NCI-H2081 treated with DMSO at 0.1 percent for 48 hours (cell line): ENCODE measurements around the gene CD6.
A peak's percentile ranks its signal among the peaks of the same experiment; 100 is the strongest.

Experiments used
- DNase-seq: peaks from one replicate; lab custom pipeline; 2025; lab: John Stamatoyannopoulos, UW

Gene CD6

DNA sequence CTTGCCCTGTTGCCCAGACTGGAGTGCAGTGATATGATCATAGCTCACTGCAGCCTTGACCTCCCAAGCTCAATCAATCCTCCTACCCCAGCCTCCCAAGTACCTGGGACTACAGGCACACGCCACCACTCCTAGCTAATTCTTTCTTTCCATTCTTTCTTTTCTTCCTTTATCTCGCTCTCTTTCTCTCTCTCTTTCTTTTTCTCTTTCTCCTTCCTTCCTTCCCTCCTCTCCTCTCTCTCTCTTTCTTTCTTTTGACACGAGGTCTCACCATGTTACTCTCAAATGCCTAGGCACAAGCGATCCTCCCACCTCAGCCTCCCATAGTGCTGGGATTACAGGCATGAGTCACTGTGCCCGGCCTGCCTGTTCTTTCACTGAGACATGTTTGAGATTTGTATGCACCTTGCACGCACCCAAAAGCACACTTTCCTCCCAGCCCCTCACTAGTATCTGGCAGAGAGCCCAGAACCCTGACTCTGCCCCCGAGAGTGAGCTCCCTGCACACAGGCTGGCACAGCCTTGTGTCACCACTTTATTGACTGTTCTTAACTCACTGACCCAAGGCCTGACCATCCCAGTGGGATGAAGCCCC, 56.8 kb downstream of the CD6 start:
- no peak for DNase-seq

DNA sequence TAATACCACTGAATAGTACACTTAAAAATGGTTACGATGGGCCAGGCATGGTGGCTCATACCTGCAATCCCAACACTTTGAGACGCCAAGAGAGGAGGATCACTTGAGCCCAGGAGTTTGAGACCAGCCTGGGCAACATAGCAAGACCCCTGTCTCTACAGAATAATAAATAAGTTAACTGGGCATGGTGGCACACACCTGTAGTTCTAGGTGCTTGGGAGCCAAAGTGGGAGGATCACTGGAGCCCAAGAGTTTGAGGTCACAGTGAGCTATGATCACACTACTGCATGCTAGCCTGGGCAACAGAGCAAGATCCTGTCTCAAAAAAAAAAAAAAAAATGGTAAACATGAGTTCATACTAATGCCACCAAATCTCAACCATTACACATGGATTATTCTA, 61.3 kb downstream of the CD6 start:
- no peak for DNase-seq

DNA sequence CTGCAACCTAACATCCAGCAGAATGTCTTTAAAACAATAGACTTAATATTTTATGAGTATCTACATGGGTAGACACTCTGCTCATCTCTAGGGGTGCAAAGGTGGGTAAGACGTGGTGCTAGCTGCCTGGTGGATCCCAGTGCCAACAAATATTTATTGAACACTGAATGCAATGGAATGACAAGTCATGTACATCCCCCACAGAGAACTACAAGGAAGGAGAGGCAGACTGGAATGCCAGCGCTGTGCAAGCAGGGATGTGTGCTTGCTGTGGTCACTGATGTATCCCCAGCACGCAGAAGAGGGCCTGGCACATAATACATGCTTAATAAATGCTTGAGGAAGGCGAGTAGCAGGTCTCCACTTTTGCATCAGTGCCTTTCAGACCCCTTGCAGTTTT, 61.9 kb downstream of the CD6 start:
- DNase-seq: no peak

DNA sequence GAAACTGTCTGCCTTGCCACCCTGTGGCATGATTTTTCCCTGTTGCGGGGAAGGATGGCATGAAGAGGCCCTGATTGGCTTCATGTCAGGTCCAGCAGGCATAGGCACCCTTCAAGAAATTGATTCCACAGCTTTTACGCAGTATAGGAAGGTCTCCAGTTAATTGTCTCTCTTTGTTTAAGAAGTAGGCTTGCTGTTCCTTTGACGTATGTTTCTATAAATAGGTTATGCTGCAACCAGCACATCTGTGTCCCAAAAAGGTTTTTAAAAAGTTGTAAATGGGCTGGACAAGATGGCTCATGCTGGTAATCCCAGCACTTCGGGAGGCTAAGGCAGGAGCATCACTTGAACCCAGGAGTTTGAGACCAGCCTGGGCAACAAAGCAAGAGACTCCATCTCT, 62.6 kb downstream of the CD6 start:
- DNase-seq: no peak

DNA sequence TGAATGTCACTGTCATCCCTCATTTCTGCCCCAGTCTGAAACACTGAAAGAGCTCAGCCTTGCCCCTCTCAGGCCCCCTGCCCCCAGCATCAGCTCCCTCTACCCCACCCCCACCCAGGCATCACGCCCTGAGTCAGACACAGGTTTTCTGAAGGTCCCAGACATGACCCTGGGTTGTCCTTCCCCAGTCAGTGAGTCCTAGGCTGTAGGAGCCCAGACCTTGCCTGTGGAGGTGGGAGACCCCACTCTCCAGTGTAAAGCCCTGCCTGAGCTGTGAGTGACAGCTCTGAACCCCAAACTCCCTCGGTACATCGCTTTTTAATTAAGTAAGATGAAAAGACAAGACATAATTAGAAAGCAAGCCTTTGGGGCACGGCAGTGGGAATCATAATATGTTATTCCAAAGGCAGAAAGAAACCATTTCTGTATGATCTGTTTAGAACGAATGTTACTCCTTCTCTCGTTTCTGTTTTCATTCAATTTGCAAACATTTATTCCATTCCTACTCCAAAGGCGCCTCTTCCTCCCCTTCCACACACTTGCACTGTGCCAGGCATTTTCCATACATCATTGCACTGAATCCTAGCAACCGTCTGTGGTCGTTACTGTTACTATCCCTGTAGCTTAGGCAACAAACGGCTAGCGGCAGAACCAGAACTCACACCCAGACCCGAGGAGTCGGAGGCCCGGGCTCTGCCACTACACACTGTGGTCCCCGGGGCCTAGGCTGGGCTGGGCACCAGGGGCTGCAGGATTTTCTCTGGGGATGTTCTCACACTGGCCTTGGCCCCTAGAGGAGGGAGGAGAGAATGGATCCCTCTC, 63.4 kb downstream of the CD6 start:
- DNase-seq: no peak

DNA sequence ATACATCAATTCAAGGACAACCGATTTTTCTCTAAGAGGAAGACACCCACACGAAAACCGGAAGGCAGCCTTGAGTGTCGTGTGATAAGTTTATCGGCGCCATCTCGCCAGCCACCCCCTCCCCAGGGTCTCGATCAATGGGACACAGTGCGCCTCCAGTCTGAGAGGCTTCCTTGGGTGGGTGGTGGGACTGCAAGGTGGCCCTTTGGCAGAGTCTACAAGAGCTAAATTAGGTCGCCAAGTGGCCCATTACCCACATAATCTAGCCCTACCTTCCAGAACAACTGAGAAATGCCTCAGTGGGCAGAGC, 64.0 kb downstream of the CD6 start:
- no peak for DNase-seq

DNA sequence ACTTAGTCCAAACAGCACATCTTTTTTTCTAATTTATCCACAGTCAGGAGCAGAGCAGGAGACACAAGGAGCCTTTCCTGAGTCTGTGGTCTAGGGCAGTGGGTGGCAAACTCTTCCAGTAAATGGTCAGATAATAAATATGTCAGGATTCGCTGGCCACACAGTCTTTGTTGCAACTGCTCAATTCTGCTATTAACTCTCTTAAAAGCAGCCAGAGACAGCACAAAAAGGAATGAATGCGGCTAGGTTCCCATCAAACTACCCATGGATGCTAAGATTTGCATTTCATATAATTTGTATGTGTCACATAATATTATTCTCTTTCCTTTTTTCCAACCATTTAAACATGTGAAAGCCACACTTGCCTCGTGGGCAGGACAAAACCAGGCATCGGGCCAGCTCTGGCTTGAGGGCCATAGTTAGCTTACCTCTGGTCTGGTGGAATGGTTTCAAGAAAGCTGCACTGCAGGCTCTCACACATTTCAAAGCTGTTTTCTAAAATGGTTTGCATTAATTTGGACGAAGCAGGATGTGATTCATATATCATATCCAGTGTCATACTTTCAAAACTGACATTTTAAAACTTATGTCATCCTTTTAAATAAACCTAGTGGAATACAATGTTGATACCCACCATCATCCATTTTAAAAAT, 66.1 kb downstream of the CD6 start:
- no peak for DNase-seq

DNA sequence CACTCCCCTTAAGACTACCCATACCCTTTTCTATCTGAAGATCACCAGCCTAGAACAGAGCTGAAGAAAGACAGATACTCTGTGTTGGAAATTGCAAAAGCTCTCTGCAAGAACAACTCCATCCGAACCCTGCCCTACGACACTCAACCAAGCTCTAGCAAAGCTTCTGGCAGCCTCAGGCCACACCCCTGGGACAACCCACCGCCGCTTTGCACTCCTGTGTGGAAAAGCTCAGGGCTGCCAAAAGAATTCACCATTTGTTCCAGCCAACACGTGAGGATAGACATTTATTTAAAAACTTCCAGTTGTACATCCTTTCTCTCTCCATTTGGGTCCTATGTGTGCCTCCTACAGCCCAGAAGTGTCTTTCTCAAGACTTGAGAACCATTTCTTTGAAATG, 68.4 kb downstream of the CD6 start:
- no peak for DNase-seq

DNA sequence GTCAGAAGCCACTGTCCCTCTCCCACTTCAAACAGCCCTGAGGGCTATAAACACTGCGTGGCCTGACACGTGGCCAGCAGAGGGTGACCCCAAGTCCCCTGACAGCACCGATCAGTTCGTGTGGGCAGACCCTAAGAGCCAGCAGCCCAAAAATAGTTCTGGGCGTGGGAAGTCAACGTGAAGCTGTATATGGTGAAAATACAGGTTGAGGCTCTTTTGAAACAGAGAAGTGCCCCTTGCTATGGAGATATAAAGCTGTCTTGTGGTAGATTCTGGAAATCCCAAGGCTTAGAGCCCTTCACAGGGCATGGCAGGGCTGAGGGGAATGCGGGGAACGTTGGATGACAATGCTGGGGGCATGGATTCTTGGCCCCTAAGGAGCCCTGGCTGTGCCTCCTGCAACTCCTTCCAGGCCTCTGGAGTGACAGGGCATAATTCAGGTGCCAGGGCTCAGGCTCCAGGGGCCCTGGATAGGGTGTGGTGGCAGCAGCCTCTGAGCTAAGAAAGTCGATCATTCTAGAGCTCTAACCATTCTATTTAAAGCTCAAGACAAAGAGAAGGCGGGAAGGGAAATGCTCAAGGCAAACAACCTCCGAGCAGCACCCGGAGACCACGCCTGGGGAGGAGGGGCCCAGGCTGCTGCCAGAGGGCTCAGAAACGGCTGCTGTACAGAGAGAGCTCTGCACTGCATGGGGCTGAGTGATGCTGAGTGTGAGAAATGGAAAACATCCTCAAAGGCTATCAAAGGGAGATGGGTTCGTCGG, 70.5 kb downstream of the CD6 start:
- DNase-seq: peak; percentile 63

DNA sequence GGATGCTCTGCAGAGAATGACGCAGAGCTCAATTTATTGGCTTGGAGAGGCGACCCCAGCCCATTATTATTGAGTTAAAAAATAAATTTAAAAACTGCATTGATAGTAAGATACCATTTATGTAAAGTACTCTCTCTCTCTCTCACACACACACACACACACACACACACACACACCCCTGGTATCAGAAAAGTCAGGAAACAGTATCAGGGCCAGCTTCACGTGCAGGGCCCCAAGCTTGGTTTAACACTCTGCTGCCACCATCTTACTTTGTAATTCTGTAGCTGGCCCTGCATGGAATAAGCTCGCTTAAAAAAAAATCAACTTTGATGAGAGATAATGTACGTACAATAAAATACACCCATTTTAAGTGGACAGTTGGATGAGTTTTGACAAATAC, 71.1 kb downstream of the CD6 start:
- DNase-seq: no peak

DNA sequence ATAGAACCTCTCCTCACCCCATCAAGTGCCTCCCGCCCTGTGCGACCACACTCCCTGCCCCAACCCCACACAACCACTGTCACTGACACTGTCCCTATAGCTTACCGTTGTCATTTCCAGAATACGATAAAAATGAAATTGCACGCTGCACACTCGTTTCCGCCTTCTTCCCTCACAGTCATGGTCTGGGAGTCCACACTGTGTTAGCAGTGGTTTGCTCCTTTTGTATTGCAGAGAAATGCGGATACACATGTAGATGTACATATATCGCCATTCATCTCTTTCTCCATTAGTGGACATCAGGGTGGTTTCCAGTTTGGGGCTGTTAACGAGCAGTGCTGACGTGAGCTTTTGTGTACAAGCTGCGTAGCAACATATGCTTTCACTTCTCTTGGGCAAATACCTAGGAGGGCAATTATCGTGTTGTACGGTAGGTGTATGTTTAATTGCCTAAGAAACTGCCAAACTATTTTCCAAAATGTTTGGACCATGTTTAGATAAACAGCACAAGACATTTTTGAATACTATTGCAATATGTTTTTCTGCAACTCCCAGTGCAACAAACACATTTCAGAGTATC, 71.6 kb downstream of the CD6 start:
- DNase-seq: peak; percentile 56

DNA sequence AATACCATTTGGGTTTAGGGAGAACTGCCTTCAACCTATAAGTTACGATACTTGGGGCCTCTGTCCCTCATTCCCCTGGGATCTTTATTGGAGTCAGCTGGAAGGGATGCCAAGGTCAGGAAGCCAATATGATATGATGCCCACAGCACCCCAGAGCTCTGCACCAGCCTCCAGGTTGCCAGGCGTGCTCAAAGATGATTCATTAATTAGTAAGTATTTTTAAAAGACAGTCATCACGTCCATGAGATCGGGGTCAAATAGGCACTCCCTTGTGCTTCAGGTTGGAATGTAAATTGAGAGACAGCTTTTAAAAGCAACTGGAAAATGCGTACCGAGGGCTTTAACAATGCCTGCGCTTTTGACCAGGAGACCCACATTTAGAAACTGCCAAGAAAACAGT, 73.8 kb downstream of the CD6 start:
- DNase-seq: no peak

DNA sequence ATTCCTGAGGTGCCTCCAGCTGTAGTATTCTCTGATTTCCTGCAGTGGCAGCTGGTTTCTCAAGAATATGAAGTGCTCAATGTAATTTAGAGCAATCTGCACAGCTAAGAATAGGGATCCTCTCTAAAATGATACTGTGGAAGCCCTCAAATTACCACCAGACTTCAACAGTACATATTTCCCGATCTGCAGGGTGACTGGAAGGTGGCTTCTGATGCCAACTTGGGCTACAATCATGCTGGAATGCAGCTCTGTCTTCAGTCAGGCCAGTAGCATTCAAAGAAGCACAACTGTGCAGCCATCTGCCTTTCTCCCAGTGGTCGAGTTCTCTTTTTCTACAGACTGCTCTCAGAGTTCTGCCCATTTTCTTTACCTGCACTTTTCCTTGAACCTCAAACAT, 75.4 kb downstream of the CD6 start:
- DNase-seq: no peak

DNA sequence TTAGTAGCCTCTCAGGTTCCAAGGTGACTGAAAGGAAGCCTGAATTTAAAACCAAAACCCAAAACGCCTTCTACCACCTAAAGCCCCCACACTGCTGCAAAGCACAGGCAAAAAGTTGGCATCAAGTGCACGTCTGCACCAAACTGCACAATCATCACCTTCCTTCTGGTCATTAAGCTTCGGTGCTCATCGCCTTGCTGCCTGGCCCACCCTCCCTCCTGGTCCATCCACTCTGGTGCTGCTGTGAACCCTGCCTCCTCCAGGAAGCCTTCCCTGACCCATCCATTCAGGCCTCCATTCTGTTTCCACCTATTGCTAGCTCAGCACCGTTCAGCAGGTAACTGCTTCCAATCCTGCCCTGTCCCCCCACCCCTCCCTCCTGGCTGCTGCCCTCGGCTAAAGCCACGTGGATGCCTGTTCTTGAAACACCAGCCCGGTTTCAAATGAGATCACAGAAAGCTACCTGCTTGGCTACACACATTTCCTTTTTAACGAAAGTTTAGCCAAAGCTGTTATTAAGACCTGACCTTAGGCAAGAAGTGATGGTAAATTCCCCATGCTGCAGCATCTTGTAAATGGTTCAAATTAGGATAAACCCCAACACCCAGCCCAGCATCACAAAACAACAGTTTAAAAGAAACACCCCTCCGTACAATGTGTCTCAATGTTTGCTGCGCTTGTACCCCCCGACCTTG, 77.0 kb downstream of the CD6 start:
- DNase-seq: no peak

DNA sequence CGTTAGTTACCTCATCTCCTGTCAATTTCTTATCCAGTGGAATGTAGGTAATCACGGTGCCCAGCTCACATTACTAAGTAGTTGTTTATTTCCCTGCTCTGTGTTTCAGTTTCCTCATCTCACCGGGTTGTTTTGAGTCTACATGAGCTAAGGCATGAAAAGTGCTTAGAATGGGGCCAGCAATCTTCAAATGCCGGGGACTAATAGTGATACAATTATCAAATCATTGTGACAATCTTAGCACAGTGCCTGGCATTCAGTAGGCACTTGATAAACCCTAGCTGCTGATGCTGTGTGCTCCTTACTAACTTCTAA, 77.5 kb downstream of the CD6 start:
- DNase-seq: no peak

DNA sequence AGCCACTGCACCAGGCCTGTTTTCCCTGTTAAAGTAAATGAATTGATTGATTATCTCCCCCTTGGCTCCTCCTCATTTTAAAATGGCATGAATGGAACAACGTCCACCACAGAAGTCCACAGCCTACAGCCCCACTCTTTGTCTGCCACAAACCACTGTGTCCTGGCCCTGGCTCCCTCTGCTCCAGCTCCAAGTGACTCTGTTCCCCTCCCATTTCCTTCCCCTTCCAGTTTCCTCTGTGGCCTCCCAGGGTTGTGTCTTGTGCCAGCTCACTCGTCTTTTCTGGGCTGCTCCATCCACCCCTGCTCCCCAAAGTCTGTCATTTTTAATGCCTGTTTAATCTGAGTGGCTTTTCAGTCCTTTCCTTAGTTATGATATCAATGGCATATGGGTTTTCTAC, 78.4 kb downstream of the CD6 start:
- no peak for DNase-seq

DNA sequence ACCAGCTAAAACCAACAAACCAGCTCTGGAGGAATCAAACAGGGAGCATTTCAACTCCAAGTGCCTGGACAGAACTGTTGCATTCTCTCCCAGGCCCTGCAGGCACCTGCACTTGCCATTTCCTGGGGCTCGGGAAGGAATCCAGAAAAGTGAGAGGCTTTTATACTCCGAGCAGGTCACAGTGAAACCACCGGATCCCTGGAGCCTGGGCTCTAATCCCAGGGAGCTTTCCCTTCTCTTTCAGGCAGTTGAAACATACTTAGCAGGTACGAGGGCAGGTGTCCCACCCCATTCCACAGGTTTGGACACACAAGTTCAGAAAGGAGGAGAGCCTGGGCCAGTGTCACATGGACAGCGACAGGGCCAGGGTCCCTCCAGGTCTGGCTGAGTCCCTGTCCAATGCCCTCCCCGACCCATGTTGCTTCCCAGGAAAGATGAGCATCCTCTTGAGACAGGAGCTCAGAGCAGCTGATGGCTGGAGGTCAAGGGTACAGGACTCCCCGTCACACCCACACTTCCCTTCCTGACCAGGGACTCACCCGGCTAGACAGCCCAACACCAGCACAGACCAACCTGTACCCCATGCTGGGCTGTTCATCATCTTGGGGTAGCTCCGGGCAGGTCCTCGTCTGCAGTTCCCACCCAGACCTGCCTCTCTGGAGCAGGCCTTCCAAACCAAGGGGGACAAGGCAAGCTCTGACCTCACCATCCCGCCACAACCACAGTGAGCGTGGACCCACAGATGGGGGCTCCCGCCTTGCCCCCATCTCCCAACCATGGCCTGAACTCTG, 80.9 kb downstream of the CD6 start:
- DNase-seq: no peak

DNA sequence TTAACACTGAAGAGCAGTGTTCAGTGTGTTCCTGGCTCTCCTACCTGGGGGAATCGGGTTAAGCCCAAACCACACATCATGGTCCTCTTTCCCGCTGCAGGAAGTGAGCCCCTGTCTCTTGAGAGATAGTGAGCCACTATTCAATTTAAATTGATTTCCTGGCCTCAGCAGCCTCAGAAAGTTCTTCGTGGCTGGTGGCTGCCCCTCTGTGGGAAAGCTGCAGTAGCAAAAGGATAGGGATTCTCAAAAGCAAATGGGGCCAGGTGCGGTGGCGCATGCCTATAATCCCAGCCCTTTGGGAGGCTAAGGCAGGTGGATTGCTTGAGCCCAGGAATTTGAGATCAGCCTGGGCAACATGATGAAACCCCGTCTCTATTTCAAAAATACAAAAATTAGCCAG, 81.7 kb downstream of the CD6 start:
- DNase-seq: no peak

DNA sequence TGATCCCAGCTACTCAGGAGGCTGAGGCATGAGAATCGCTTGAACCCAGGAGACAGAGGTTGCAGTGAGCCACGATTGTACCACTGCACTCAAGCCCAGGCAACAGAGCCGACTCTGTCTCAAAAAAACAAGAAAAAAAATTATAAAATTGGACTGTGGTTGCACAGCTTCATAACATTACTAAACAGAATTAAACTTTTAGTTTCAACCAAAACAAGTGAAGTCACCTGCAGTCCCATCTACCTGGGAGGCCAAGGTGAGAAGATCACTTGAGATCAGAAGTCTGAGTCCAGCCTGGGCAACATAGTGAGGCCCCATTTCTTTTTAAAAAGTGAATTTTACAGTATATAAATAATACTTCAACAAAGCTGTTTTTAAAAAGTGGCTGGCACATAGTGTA, 83.0 kb downstream of the CD6 start:
- no peak for DNase-seq

DNA sequence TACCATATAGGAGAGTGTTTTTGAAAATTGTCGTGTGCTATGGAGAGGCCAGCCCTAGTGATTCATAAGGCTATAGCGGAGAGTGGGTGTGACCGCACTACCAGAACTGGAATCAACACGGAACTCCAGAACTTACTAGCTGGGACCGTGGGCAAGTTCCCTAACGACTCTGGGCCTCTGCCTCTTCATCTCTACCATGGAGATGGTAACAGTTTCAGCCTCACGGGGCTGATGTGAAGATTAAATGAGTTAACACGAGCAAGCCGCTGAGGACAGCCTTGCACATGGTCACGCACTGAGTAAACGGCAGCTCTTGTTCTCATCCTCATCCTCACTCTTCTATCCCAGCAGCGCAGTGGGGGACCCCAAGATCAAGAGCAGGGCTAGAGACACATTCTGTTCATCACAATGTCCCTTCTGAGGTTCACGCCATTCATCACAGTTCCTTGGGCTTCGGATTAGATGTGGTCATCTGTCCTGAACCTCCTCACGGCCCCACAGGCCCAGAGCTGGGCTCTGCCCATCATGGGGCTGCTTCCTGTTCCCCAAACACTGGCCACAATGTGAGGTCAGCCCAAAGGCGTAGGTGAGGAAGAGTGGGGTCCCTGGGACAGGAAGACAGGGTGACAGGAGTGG, 83.6 kb downstream of the CD6 start:
- no peak for DNase-seq

DNA sequence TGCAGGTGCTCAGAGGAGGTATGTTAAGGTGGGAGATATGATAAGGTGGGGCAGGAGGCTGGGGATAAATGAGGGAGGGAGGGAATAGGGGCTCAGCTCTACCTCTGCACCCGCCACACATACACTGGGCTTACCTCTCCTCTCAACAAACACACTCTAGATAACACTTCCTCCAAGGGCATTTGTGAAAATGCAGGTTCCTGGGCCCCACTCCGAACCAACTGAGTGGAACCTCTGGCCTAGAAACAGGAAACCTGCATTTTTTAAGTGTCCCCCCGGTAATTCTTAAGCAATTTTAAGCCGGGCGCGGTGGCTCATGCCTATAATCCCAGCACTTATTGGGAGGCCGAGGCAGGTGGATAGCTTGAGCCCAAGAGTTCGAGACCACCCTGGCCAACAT, 84.3 kb downstream of the CD6 start:
- no peak for DNase-seq
